NCI-H146 treated with DMSO at 0.1 percent for 48 hours (cell line): ENCODE results near the gene RGS6.

ENCODE experiments used
- DNase-seq: peaks from one replicate; lab custom pipeline; 2025; ENCODE audit not compliant: unreplicated experiment; lab: John Stamatoyannopoulos, UW

RGS6 gene

GRCh38 chr14:72013721-72014345 lies 81.6 kb downstream of the RGS6 start:
- DNase-seq: no peak

GRCh38 chr14:72014486-72014885 lies 82.3 kb downstream of the RGS6 start:
- no peak for DNase-seq

DNA sequence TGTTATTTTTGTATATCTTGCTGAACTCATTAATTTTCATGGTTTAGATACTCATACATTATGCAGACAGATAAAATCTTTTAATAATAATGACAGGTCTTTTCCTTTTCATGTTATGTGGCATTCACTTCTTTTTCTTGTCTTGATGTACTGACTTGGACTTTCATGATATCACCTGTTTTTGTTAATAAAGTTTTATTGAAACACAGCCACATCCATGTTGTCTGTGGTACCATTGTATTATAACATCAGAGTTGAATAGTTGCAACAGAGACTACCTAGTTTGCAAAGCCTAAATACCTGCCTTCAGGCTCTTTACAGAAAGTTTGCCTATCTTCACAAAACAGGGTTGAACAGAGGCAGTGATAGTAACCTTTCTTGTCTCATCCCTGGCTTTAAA lies 85.1 kb downstream of the RGS6 start:
- no peak for DNase-seq

DNA sequence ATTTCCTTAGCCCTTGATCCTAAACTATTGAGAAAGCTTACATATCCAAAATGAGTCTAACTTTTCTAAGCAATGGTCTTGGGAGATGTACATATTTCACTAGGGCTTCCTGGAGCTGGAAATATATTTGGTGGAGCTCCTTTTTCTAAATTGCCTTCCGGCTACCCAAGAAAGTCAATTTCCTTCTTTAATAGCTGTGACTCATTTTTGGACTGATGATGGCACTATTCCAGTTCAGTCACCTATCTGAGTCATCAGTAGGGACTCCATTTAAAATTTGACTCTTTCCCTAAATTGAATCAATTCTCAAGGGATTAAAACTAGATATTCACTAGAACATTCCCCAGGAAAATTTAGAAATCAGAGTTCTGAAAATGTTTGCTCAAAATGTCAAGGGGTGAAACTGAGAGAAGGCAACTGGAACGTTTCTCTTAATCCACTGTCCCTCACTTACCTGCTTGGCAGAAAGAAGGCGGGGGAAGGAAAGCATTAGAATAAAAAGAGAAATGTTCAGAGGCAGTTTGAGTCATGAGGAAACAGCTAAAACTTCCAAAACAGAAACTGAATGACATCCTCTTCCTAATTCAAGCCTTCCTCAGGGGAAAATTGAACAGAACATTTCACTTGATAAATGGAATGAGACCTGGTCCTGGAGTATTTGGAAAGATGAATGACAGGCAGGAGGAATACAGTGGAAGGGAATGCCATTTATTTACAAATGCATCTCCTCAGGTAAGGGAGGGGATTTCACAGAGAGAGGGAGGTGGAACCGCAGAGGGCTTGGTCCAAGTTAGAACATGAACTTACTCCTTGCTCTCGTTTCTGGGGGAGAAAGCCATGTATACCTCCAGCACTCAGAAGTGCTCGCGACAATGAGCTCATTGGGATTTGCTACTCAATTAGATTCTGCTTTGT lies 91.2 kb downstream of the RGS6 start:
- no peak for DNase-seq

GRCh38 chr14:72024043-72024407 lies 91.8 kb downstream of the RGS6 start:
- DNase-seq: no peak

DNA sequence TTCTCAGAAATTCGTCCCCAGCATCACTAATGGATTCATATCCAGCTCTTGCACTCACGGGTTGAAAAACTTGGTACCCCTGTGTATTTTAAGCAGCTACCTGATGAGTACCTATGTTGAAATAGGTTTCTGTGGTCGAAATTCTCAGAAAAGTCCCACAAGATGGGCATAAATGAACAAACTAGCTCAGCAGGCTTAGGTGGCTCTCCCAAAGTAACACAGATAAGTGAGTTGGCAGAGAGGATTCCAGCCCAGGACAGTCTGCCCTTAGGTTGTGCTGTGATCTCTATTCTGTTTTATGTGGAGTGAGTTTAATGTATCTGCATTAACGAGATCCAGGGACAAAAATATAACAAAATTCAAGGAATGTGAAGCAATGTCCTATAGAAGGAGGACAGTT lies 92.3 kb downstream of the RGS6 start:
- no peak for DNase-seq

DNA sequence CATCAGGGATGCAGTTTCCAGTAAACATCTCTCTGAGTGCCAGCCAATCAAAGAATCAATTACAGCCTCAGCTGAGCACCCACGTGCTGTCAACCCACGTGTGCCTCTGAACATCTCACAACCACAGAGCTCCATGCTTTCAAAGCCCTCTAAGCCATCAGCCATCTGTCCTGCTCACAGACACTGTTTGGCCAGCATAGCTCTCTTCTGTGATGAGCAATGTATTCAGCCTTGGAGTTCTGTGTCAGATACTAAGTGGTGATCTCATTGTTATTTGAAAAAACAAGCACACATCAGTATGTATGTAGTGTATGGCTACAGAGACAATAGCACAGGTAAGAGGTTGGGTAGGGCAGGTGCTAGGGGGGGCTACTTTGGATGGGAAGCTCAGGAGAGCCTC lies 94.3 kb downstream of the RGS6 start:
- DNase-seq: no peak

- DNase-seq: no peak
Observed at GRCh38 chr14:72027061-72027460, 94.8 kb downstream of the RGS6 start.

- DNase-seq: no peak
Observed at GRCh38 chr14:72033365-72033764, 101.1 kb downstream of the RGS6 start.

DNA sequence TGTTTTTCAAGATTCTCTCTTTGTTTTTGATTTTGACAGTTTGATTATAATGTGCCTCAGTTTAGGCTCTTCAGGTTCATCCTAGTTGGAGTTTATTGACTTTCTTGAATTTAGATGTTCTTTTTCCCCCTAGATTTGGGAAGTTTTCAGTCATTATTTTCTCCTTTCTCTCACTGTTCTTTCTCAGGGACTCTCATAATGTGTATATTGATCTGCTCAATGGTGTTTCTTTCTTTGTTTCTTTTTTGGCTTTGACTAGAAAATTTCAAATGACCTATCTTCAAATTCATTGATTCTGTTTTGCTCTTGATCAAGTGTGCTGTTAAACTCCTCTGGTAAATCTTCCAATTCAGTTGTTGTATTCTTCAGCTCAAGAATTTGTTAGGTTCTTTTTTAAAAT lies 108.3 kb downstream of the RGS6 start:
- DNase-seq: no peak

DNA sequence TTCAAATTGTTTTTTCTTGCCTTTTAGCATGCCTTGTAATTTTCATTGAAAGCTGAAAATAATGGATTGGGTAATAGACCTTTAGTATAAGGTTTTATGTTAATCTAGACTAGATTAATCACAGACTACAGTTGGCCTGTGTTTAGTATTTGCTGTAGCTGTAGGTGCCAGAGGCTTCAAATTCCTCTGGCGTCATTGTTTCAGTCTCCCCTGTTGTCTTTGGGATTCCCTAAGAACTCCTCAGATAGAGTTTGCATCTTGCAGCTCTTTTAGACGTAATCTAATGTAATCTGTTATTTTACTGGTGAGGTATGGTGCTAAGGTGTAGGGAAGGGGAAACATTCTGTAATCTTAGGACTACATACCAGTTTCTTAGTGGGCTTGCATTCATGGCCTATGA lies 113.0 kb downstream of the RGS6 start:
- DNase-seq: no peak

DNA sequence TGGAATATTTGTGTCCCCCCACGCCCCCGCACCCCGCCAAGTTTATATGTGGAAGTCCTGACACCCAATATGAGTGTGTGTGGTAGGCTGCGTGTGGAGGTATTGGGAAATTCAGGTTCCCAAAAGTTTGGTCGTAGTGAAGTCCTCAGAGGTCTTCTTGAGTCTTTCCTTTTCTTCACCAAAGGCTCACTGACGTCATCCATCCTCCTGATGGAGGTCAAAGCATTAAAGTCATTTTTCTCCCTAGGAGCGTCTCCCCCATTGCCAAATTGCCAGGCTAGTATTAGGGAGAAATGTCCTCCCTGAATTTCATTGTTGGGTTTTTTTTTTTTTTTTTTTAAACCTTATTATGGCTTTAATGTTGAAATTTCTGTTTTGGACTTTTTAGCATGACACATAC lies 113.7 kb downstream of the RGS6 start:
- no peak for DNase-seq

DNA sequence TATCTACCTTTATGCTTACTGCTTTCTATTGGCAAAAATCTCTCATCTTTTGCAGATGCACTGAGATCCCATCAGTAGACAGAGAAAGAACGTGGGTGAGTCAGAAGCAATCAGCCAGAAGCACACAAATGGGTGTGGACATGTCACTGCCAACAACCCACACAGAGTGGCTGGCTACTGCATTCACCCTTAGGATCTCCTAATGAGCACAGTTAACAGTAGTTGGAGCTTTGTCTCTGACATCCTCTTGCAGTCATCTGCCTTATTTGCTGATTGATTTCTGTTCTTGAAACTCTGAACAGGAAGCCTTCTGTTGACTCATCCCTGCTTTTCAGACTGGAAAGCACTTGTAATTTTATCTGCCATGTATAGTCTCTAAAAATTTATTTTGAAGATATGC lies 117.2 kb downstream of the RGS6 start:
- no peak for DNase-seq

DNA sequence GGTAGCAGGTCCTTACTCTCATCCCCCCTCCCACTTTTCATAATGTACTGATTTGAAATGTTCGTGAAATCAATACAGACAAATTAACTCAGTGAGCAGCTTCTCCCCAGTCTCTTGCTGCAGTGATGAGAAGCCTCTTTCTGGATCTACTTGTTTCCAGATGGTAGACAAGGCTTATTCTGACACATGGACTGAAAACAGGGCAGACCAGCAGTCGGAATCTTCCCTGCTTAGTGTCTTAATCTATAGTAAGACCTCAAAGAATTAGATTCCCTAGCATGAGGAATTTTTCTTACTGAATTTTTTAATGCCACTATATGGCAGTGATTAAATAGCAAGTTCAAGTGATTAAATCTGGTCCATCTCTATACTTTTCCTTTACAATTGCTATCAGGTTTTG lies 120.1 kb downstream of the RGS6 start:
- no peak for DNase-seq

GRCh38 chr14:72053651-72054050 lies 121.4 kb downstream of the RGS6 start:
- no peak for DNase-seq

DNA sequence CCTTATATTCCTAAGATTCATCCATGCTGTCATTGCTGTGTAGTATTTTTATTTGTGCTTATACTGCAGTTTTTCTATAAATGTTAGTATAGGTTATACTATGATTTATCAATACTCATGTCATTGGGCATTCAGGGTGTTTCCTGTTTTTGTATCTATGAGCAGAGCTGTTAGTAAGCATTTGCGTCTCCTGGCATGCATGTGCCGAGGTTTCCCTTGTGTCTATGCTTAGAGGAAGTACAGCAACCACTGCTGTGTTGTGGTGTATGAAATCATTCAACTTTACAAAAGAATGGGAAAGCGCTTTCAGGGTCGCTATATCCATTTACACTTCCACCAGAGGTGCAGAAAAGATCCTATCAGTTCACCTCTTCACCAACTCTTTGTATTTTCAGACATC lies 122.7 kb downstream of the RGS6 start:
- DNase-seq: no peak

DNA sequence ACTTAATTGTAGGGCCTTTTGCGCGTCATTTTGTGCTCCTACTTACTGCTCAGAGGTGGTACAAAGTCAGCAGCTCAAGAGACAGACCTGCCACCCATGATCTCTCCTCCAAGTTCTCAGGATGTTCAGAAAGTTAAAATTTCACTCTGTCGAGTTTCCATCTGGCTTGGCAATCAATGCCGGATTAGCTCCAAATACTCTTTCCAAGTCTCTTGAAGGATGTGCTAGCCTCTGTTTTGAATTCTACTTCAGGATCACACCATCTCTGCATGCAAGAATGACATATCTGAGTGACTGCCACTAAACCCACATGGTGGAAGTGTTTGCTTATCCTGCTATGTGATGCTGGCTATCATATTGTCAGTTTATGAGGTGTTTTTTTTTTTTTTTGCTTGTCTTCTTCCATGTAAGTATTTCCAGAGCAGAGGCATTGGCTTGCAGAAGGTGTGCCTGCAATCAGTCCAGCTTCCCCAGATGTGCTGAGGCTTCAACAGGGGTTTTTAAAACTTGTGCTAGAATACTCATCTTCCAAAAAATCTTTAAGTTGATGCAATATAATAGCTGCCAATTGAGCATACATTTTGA lies 125.6 kb downstream of the RGS6 start:
- DNase-seq: no peak

- DNase-seq: no peak
Observed at GRCh38 chr14:72060460-72060859, 128.2 kb downstream of the RGS6 start.

DNA sequence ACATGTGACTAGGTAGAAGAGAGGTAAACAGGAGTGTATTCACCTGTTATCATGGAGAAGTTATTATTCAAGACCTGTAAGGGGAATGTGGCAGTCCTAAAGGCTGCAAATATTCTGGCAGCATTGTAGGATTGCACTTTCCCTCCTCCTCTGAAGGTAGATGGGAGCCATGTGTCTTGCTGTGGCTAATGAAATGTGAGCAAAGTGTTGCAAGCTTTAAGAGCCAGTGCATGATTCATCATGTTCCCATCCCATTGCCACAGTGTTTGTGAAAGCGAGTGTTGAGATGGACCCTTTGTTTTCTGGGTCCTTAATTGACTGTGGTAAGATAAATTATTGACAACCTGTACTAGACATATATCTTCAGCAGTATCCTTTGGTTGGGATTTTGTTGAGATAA lies 128.7 kb downstream of the RGS6 start:
- DNase-seq: no peak

- DNase-seq: no peak
Observed at GRCh38 chr14:72061718-72062117, 129.5 kb downstream of the RGS6 start.

- DNase-seq: no peak
Observed at GRCh38 chr14:72063761-72064282, 131.6 kb downstream of the RGS6 start.

- no peak for DNase-seq
Observed at GRCh38 chr14:72064501-72064900, 132.3 kb downstream of the RGS6 start.
